ENCODE results near the gene ZFP91. TPM values are rescaled to one million over a fixed set of nuclear protein-coding genes. Genes with fewer than 3 reads are reported as not detected.

ZFP91 gene, protein sequence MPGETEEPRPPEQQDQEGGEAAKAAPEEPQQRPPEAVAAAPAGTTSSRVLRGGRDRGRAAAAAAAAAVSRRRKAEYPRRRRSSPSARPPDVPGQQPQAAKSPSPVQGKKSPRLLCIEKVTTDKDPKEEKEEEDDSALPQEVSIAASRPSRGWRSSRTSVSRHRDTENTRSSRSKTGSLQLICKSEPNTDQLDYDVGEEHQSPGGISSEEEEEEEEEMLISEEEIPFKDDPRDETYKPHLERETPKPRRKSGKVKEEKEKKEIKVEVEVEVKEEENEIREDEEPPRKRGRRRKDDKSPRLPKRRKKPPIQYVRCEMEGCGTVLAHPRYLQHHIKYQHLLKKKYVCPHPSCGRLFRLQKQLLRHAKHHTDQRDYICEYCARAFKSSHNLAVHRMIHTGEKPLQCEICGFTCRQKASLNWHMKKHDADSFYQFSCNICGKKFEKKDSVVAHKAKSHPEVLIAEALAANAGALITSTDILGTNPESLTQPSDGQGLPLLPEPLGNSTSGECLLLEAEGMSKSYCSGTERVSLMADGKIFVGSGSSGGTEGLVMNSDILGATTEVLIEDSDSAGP
- polyA plus RNA-seq = 10 to 100 TPM; 24.8 to 51.2 (median 27.9) TPM
- long read RNA-seq, donor 1, full-length matches to known transcripts = 7 of 34 reads
- long read RNA-seq, donor 1, partial matches to known transcripts = 27 of 34 reads
- long read RNA-seq, donor 1, other reads (novel, unspliced or antisense) = 0 of 34 reads
- long read RNA-seq, donor 2, full-length matches to known transcripts = 1 of 1 reads
- long read RNA-seq, donor 2, partial matches to known transcripts = 0 of 1 reads
- long read RNA-seq, donor 2, other reads (novel, unspliced or antisense) = 0 of 1 reads
- long read RNA-seq, donor 3, full-length matches to known transcripts = 1 of 1 reads
- long read RNA-seq, donor 3, partial matches to known transcripts = 0 of 1 reads
- long read RNA-seq, donor 3, other reads (novel, unspliced or antisense) = 0 of 1 reads
- long read RNA-seq, donor 4 = 0 reads
- long read RNA-seq, donor 5 = 0 reads
- long read RNA-seq, donor 6, full-length matches to known transcripts = 2 of 7 reads
- long read RNA-seq, donor 6, partial matches to known transcripts = 5 of 7 reads
- long read RNA-seq, donor 6, other reads (novel, unspliced or antisense) = 0 of 7 reads
- long read RNA-seq, donor 7 = 0 reads
- long read RNA-seq, donor 8 = 0 reads
- long read RNA-seq, donor 9 = 0 reads
- long read RNA-seq, donor 10, full-length matches to known transcripts = 2 of 2 reads
- long read RNA-seq, donor 10, partial matches to known transcripts = 0 of 2 reads
- long read RNA-seq, donor 10, other reads (novel, unspliced or antisense) = 0 of 2 reads

DNA sequence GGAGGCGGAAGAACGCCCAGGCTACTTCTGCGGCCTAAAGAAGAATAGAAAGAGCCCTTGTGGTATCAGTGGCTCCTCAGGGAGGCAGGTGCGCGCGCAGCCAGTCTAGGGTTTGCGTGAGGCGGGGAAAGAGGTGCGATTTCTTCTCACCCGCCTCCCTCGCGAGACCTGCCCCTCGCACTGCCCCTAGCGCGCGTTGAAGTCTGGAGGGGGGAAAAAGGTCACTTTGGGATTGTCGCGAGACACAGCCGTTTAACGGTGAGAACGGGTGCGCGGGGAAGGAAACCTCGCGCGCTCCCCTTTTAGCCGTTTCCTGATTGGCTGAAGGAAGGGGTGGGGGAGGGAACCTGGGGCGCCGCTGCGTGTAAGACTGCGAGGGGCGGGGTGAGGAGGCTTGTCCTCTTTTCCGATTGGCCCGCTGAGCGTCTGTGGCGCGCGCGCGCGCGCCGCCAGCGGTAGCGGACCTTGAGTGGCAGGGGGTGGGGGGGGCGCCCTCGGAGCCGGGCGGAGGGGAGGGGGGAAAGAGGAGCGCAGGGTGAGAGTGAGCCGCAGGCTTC, at the start of gene ZFP91:
Gene ZFP91, plus strand, starts transcription at position 429 of the 557 bp plus-strand sequence. CDS start 219 bp downstream, outside the sequence.
- Histone ChIP-seq H3K4me1 (ENCODE audit: control insufficient read depth in 3 of 3, insufficient read depth in 2 of 3, low read depth in 1 of 3, low read length in 2 of 3) (peaks cover 9 to 11% (median 10%) of the 10 kb centered on the region in 3 donors), H3K27me3 (ENCODE audit: control insufficient read depth in 3 of 3, insufficient read depth in 3 of 3, low read length in 3 of 3) (no peaks in the 10 kb centered on the region), H3K9me3 (ENCODE audit: control insufficient read depth in 2 of 2, insufficient read depth in 1 of 2, low read depth in 1 of 2, low read length in 1 of 2) (no peaks in the 10 kb centered on the region), H3K36me3 (ENCODE audit: control insufficient read depth in 3 of 3, insufficient read depth in 2 of 3, low read depth in 1 of 3, low read length in 3 of 3) (peaks cover 0 to 3% (median 1%) of the 10 kb centered on the region in 3 donors), H3K4me3 (ENCODE audit: low read depth in 1 of 3, low read length in 3 of 3) (peak within 1 kb of the TSS; percentile 90 to 99 (median 92)), H3K27ac (ENCODE audit: low read depth in 1 of 3, low read length in 2 of 3) (peak within 1 kb of the TSS; percentile 98 to 100 (median 98))
- FAIRE-seq (no peak), DNase-seq (peak; percentile 99)
- 0 to 1% (median 0%) methylated on average over 33 to 51 of the region's 51 CpGs for WGBS, 3 donors

DNA sequence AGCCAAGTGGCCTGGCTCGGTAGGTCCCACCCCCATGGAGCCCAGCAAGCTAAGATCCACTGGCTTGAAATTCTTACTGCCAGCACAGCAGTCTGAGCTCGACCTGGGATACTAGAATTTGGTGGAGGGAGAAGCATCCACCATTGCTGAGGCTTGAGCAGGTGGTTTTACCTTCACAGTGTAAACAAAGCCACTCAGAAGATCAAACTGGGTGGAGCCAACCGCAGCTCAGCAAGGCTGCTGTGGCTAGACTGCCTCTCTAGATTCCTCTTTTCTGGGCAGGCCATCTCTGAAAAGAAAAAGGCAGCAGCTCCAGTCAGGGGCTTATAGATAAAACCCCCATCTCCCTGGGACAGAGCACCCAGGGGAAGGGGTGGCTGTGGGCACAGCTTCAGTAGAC, 48.6 kb upstream of the ZFP91 start:
- Histone ChIP-seq H3K4me1 (ENCODE audit: control insufficient read depth in 3 of 3, insufficient read depth in 2 of 3, low read depth in 1 of 3, low read length in 2 of 3) (no peaks in the 10 kb centered on the region), H3K36me3 (ENCODE audit: control insufficient read depth in 3 of 3, insufficient read depth in 2 of 3, low read depth in 1 of 3, low read length in 3 of 3) (peaks cover 6 to 24% (median 9%) of the 10 kb centered on the region in 3 donors), H3K27me3 (ENCODE audit: control insufficient read depth in 3 of 3, insufficient read depth in 3 of 3, low read length in 3 of 3) (no peaks in the 10 kb centered on the region), H3K27ac (ENCODE audit: low read depth in 1 of 3, low read length in 2 of 3) (no peak overlapping the region), H3K9me3 (ENCODE audit: control insufficient read depth in 2 of 2, insufficient read depth in 1 of 2, low read depth in 1 of 2, low read length in 1 of 2) (peaks cover 0 to 3% of the 10 kb centered on the region in 2 donors), H3K4me3 (ENCODE audit: low read depth in 1 of 3, low read length in 3 of 3) (no peak overlapping the region)
- FAIRE-seq (no peak), DNase-seq (no peak)
- 68 to 81% (median 76%) methylated on average over 3 of the region's 3 CpGs for WGBS, 3 donors

- FAIRE-seq (no peak), DNase-seq (no peak)
- WGBS, 3 donors = 93 to 97% (median 94%) methylated on average over 25 of the region's 25 CpGs
- peaks cover 0 to 3% of the 10 kb centered on the region in 2 donors for H3K9me3 ChIP-seq (ENCODE audit: control insufficient read depth in 2 of 2, insufficient read depth in 1 of 2, low read depth in 1 of 2, low read length in 1 of 2)
- no peak overlapping the region for H3K4me3 ChIP-seq (ENCODE audit: low read depth in 1 of 3, low read length in 3 of 3)
- H3K36me3 ChIP-seq (ENCODE audit: control insufficient read depth in 3 of 3, insufficient read depth in 2 of 3, low read depth in 1 of 3, low read length in 3 of 3) = peaks cover 6 to 24% (median 9%) of the 10 kb centered on the region in 3 donors
- no peaks in the 10 kb centered on the region for H3K4me1 ChIP-seq (ENCODE audit: control insufficient read depth in 3 of 3, insufficient read depth in 2 of 3, low read depth in 1 of 3, low read length in 2 of 3)
- no peak overlapping the region for H3K27ac ChIP-seq (ENCODE audit: low read depth in 1 of 3, low read length in 2 of 3)
- no peaks in the 10 kb centered on the region for H3K27me3 ChIP-seq (ENCODE audit: control insufficient read depth in 3 of 3, insufficient read depth in 3 of 3, low read length in 3 of 3)
Measured at GRCh38 chr11:58531865-58532341, 47.0 kb upstream of the ZFP91 start.

GRCh38 chr11:58546841-58547240, 32.0 kb upstream of the ZFP91 start:
- Histone ChIP-seq H3K4me1 (ENCODE audit: control insufficient read depth in 3 of 3, insufficient read depth in 2 of 3, low read depth in 1 of 3, low read length in 2 of 3) (no peaks in the 10 kb centered on the region), H3K4me3 (ENCODE audit: low read depth in 1 of 3, low read length in 3 of 3) (no peak overlapping the region), H3K9me3 (ENCODE audit: control insufficient read depth in 2 of 2, insufficient read depth in 1 of 2, low read depth in 1 of 2, low read length in 1 of 2) (no peaks in the 10 kb centered on the region), H3K27ac (ENCODE audit: low read depth in 1 of 3, low read length in 2 of 3) (no peak overlapping the region), H3K27me3 (ENCODE audit: control insufficient read depth in 3 of 3, insufficient read depth in 3 of 3, low read length in 3 of 3) (no peaks in the 10 kb centered on the region), H3K36me3 (ENCODE audit: control insufficient read depth in 3 of 3, insufficient read depth in 2 of 3, low read depth in 1 of 3, low read length in 3 of 3) (peaks cover 13 to 24% (median 15%) of the 10 kb centered on the region in 3 donors)
- DNase-seq = no peak
- WGBS, 3 donors = 73 to 83% (median 82%) methylated on average over 1 of the region's 1 CpG
- FAIRE-seq = no peak

DNA sequence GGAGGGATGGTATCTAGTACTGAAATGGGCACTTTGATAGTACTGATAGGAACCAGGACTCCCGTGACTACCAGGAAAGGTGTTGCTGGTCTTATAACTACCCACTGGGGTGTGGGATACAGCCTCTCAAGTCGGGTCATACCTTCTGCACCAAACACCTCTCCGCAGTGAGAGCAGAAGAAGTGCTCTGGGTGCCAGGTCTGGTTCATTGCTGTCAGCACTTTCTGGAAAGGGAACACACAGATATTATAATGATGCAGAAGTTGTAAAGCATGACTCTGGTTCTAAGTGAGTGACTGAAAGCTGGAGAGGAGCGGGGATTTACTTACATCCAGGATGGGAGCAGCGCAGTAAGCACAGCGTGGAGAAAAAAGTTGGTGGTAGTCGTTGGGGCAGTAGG, 29.2 kb upstream of the ZFP91 start:
- 95 to 99% (median 97%) methylated on average over 7 of the region's 7 CpGs for WGBS, 3 donors
- Histone ChIP-seq H3K36me3 (ENCODE audit: control insufficient read depth in 3 of 3, insufficient read depth in 2 of 3, low read depth in 1 of 3, low read length in 3 of 3) (peaks cover 21 to 29% (median 22%) of the 10 kb centered on the region in 3 donors), H3K4me1 (ENCODE audit: control insufficient read depth in 3 of 3, insufficient read depth in 2 of 3, low read depth in 1 of 3, low read length in 2 of 3) (no peaks in the 10 kb centered on the region), H3K9me3 (ENCODE audit: control insufficient read depth in 2 of 2, insufficient read depth in 1 of 2, low read depth in 1 of 2, low read length in 1 of 2) (no peaks in the 10 kb centered on the region), H3K27me3 (ENCODE audit: control insufficient read depth in 3 of 3, insufficient read depth in 3 of 3, low read length in 3 of 3) (no peaks in the 10 kb centered on the region), H3K27ac (ENCODE audit: low read depth in 1 of 3, low read length in 2 of 3) (no peak overlapping the region), H3K4me3 (ENCODE audit: low read depth in 1 of 3, low read length in 3 of 3) (no peak overlapping the region)
- DNase-seq (no peak), FAIRE-seq (no peak)

- H3K9me3 ChIP-seq (ENCODE audit: control insufficient read depth in 2 of 2, insufficient read depth in 1 of 2, low read depth in 1 of 2, low read length in 1 of 2) = no peaks in the 10 kb centered on the region
- 12 to 59% (median 23%) methylated on average over 2 of the region's 2 CpGs for WGBS, 3 donors
- H3K36me3 ChIP-seq (ENCODE audit: control insufficient read depth in 3 of 3, insufficient read depth in 2 of 3, low read depth in 1 of 3, low read length in 3 of 3) = peaks cover 0 to 10% (median 0%) of the 10 kb centered on the region in 3 donors
- DNase-seq = no peak
- no peak overlapping the region for H3K4me3 ChIP-seq (ENCODE audit: low read depth in 1 of 3, low read length in 3 of 3)
- no peak for FAIRE-seq
- peak overlapping the region in 1 of 3 donors; percentile 91 for H3K27ac ChIP-seq (ENCODE audit: low read depth in 1 of 3, low read length in 2 of 3)
- peaks cover 3 to 29% (median 4%) of the 10 kb centered on the region in 3 donors for H3K4me1 ChIP-seq (ENCODE audit: control insufficient read depth in 3 of 3, insufficient read depth in 2 of 3, low read depth in 1 of 3, low read length in 2 of 3)
- H3K27me3 ChIP-seq (ENCODE audit: control insufficient read depth in 3 of 3, insufficient read depth in 3 of 3, low read length in 3 of 3) = no peaks in the 10 kb centered on the region
Measured at GRCh38 chr11:58560842-58561241, 18.0 kb upstream of the ZFP91 start.

- H3K9me3 ChIP-seq (ENCODE audit: control insufficient read depth in 2 of 2, insufficient read depth in 1 of 2, low read depth in 1 of 2, low read length in 1 of 2) = no peaks in the 10 kb centered on the region
- FAIRE-seq (no peak), DNase-seq (peak; percentile 73 to 78)
- 11 to 55% (median 37%) methylated on average over 2 of the region's 2 CpGs for WGBS, 3 donors
- peaks cover 3 to 29% (median 4%) of the 10 kb centered on the region in 3 donors for H3K4me1 ChIP-seq (ENCODE audit: control insufficient read depth in 3 of 3, insufficient read depth in 2 of 3, low read depth in 1 of 3, low read length in 2 of 3)
- H3K27me3 ChIP-seq (ENCODE audit: control insufficient read depth in 3 of 3, insufficient read depth in 3 of 3, low read length in 3 of 3) = no peaks in the 10 kb centered on the region
- no peak overlapping the region for H3K4me3 ChIP-seq (ENCODE audit: low read depth in 1 of 3, low read length in 3 of 3)
- peak overlapping the region; percentile 25 to 91 (median 64) for H3K27ac ChIP-seq (ENCODE audit: low read depth in 1 of 3, low read length in 2 of 3)
- peaks cover 0 to 10% (median 0%) of the 10 kb centered on the region in 3 donors for H3K36me3 ChIP-seq (ENCODE audit: control insufficient read depth in 3 of 3, insufficient read depth in 2 of 3, low read depth in 1 of 3, low read length in 3 of 3)
Measured at GRCh38 chr11:58561394-58562098, 17.3 kb upstream of the ZFP91 start.
